ENCODE data around the gene WAC. TPM values are rescaled to one million over a fixed set of nuclear protein-coding genes. Genes with fewer than 3 reads are reported as not detected.

Gene WAC
- total and polyA plus RNA-seq, 10 of the 15 experiments (the other 5 are each of a cell fraction or from before 2014, with no cell fraction given): 26.5 to 131 (median 69.4) TPM

- peak; percentile 48; the same call in 1 of the 2 replicates for TF ChIP-seq YY1 (IDR thresholded peaks at IDR 0.05; ENCODE audit: low read depth, low read length)
- no peak for TF ChIP-seq BACH1 (IDR thresholded peaks at IDR 0.05; ENCODE audit: borderline replicate concordance)
- TF ChIP-seq CTCF (IDR thresholded peaks at IDR 0.05 in 2 of 3, conservative IDR thresholded peaks at IDR 0.05 in 1 of 3; ENCODE audit: control insufficient read depth in 2 of 3, extremely low read depth in 1 of 3, insufficient read depth in 1 of 3, low read depth in 3 of 3, low read length in 3 of 3): peak; percentile 82 to 96 (median 89)
- TF ChIP-seq HDAC6 (IDR thresholded peaks at IDR 0.05; ENCODE audit: unreplicated experiment): no peak
- TF ChIP-seq, protein P1, sequence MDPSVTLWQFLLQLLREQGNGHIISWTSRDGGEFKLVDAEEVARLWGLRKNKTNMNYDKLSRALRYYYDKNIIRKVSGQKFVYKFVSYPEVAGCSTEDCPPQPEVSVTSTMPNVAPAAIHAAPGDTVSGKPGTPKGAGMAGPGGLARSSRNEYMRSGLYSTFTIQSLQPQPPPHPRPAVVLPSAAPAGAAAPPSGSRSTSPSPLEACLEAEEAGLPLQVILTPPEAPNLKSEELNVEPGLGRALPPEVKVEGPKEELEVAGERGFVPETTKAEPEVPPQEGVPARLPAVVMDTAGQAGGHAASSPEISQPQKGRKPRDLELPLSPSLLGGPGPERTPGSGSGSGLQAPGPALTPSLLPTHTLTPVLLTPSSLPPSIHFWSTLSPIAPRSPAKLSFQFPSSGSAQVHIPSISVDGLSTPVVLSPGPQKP (IDR thresholded peaks at IDR 0.05; ENCODE audit: low read depth, low read length): no peak
- no peak for TF ChIP-seq BCL3 (IDR thresholded peaks at IDR 0.05; ENCODE audit: borderline replicate concordance, insufficient read depth, low read depth, low read length, poor library complexity, severe bottlenecking)
- no peak for TF ChIP-seq ETV6 (conservative IDR thresholded peaks at IDR 0.05 in 1 of 2, IDR thresholded peaks at IDR 0.05 in 1 of 2; ENCODE audit: borderline replicate concordance in 1 of 2, low read depth in 1 of 2)
- TF ChIP-seq BMI1 (IDR thresholded peaks at IDR 0.05; ENCODE audit: borderline replicate concordance): no peak
- no peak for TF ChIP-seq GABPA (IDR thresholded peaks at IDR 0.05; ENCODE audit: low read depth)
- no peak for TF ChIP-seq SMARCA5 (IDR thresholded peaks at IDR 0.05)
- no peak for TF ChIP-seq NFIC (IDR thresholded peaks at IDR 0.05; ENCODE audit: low read depth, low read length)
- TF ChIP-seq TARDBP (IDR thresholded peaks at IDR 0.05; ENCODE audit: borderline replicate concordance): no peak
- TF ChIP-seq SIN3A (IDR thresholded peaks at IDR 0.05; ENCODE audit: low read depth, low read length): no peak
- no peak for TF ChIP-seq ESRRA (IDR thresholded peaks at IDR 0.05; ENCODE audit: low read length)
- TF ChIP-seq IKZF1 (conservative IDR thresholded peaks at IDR 0.05): no peak
- no peak for TF ChIP-seq USF2 (IDR thresholded peaks at IDR 0.05; ENCODE audit: borderline replicate concordance, low read depth, low read length)
- TF ChIP-seq JUND (IDR thresholded peaks at IDR 0.05; ENCODE audit: low read depth, low read length): no peak
- peak; percentile 64 for TF ChIP-seq SMC3 (IDR thresholded peaks at IDR 0.05; ENCODE audit: borderline replicate concordance, low read length)
- no peak for TF ChIP-seq NKRF (conservative IDR thresholded peaks at IDR 0.05)
- TF ChIP-seq RELB (IDR thresholded peaks at IDR 0.05; ENCODE audit: low read depth): no peak
- TF ChIP-seq DPF2 (IDR thresholded peaks at IDR 0.05): no peak
These were observed 95.4 kb downstream of the WAC start (continued) for GRCh38 chr10:28628184-28628893.
